Fibroblast of villous mesenchyme (primary cell): ENCODE data around the gene ZNF329. TPM values are rescaled to one million over a fixed set of nuclear protein-coding genes. Genes with fewer than 3 reads are reported as not detected.
A peak's percentile ranks its signal among the peaks of the same experiment; 100 is the strongest.

Source experiments
- DNase-seq: peaks from one replicate; pipeline ENCODE4 v3.0.0-alpha.2; 2010; ENCODE audit warnings: low read depth
- H3K4me3 ChIP-seq: 2 replicates; pipeline ENCODE4 v1.5.1; 2011; ENCODE audit warnings: low read depth, mild to moderate bottlenecking, low read length
- total RNA-seq: library from RNA; depleted of rRNA; stranded (reverse); fragments of >200 nt; gene quantifications from 2 replicates; pipeline ENCODE4 v1.2.3, GENCODE V29; 2012
- TF ChIP-seq, protein P1 (sequence below): IDR thresholded peaks from 2 replicates; pipeline ENCODE4 v1.5.1; 2012; ENCODE audit warnings: low read depth, mild to moderate bottlenecking, low read length; ENCODE audit not compliant: insufficient read depth

ZNF329 gene
- total RNA-seq, 1 donor: 14.2 TPM

DNA sequence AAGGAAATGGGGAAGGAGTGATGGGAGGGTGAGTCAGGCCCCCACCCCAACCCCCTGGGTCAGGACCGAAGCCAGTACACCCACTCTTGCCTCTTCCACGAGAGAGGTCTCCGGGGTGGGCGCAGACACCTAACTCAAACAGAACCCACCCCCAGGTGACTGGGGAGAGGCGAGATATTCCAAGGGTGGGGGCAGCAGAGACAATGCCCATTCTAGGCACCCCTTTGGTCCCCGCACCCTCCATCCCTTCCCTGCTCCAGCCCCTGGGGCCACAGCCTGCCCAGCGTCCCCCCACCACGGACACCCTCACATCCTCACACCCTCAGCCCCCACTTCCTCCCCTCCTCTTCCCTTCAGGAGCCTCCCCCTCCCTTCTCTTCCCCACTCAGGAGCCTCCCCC lies 53.2 kb downstream of the ZNF329 start:
- TF ChIP-seq, protein P1, sequence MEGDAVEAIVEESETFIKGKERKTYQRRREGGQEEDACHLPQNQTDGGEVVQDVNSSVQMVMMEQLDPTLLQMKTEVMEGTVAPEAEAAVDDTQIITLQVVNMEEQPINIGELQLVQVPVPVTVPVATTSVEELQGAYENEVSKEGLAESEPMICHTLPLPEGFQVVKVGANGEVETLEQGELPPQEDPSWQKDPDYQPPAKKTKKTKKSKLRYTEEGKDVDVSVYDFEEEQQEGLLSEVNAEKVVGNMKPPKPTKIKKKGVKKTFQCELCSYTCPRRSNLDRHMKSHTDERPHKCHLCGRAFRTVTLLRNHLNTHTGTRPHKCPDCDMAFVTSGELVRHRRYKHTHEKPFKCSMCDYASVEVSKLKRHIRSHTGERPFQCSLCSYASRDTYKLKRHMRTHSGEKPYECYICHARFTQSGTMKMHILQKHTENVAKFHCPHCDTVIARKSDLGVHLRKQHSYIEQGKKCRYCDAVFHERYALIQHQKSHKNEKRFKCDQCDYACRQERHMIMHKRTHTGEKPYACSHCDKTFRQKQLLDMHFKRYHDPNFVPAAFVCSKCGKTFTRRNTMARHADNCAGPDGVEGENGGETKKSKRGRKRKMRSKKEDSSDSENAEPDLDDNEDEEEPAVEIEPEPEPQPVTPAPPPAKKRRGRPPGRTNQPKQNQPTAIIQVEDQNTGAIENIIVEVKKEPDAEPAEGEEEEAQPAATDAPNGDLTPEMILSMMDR: no peak
- H3K4me3 ChIP-seq: peak overlapping the region; percentile 89
- DNase-seq: no peak

DNA sequence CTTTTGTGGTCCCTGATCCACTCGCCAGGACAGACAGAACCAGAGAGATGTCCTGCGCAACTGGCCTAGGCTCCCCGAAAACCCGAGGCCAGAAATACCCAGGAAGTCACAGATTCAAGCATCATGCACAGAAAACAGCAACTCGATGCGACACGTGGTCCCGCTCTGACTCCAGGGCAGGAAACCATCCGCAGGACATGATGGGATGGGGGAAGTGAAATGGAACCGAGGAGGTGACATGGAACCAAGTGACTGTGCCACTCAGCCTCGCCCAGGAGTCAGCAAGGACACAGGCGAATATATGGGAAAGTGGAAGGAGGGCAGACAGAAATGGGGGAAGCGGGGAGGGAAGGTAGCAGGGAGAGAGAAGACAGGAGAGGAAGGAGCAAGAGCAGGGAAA lies 53.7 kb downstream of the ZNF329 start:
- TF ChIP-seq, protein P1: no peak
- H3K4me3 ChIP-seq: no peak overlapping the region
- DNase-seq: no peak

DNA sequence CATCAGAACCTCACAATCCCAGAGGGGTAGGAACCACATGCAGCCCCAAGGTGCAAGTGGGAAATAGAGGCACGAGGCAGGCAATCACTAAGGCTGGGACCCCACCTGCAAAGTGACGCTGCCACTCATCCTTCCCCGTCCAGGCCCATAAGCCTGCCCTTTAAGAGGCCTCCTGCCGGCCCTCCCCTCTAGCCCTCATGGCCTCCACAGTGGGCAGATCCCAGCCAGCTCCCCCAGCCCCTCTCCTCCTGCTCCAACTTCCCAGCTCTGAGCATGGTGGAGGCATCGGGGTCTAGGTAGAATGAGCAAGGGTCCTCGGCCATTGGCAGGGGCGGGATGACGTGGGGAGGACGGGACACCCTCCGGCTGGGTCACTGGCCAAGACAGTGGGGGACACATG lies 55.3 kb downstream of the ZNF329 start:
- no peak for DNase-seq
- TF ChIP-seq, protein P1: no peak
- no peak overlapping the region for H3K4me3 ChIP-seq

DNA sequence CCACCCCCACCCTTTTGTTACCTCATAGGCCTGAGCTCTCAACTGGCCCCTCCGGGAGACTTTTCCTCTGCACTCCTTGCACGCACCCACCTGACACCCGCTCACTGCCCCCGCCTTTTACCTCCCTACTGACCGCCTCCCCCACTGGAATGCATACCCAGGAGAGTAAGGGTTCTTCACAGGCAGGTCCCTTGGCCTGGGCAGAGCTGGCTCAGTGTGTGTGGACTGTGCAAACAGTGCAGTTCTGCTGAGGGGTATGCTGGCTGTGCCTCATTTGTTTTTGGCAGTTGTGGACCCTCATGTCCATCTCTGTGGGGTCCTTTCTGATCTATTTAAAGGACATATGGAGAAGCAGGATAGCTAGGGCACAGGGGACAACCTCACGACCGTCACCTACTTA lies 57.5 kb downstream of the ZNF329 start:
- no peak for DNase-seq
- H3K4me3 ChIP-seq: no peak overlapping the region
- TF ChIP-seq, protein P1: no peak

DNA sequence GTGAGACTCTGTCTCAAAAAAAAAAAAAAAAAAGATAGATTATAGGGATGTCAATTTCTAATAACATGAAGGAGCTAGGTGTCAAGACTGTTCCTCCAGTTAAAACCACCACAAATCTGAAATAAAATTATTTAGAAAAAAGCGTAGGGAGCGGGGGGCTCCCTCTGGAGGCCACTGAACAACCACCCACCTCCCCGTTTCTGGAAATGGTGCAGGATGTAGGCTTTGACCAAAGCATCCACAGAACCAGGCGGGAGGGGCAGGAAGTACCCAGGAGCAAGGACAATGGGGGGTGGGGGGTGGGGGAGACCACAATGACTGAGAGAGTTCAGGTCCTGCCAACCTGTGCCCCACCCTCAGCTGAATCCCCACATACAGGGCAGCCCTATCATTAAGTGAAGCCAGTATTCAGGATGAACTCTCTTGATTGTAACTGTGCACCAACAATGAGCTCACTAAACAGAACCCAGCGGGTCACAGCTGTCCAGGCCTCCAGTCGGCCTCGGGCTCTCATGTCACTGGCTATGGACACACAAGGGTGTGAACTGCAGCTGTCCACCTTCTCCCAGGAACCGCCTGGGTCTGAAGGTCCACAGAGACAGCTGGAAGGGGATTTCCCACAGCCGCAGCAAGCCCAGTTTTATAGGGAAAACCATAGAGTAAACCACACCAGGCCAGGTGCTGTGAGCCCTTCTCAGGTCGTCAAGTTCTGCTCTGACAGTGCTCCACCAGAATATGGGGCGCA lies 59.2 kb downstream of the ZNF329 start:
- H3K4me3 ChIP-seq: no peak overlapping the region
- TF ChIP-seq, protein P1: no peak
- no peak for DNase-seq

DNA sequence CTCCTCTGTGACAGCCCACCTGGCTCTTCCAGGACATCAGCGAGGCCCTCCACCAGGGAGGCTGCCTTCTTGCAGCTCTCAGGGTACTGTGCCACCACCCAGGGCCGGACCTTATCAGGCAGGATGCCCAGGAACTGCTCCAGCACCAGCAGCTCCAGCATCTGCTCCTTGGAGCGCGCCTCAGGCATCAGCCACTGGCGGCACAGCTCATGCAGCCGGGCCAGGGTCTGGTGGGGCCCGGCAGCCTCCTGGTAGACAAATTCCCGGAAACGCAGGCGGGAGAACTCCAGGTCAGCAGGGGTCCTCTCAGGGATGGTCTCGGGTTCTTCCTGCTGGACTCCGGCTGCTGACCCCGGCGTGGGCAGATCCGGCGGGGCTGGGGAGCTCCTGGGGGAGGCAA lies 60.7 kb downstream of the ZNF329 start:
- TF ChIP-seq, protein P1: no peak
- no peak for DNase-seq
- no peak overlapping the region for H3K4me3 ChIP-seq
